Duodenal mucosa (tissue), 2 donors: ENCODE data around the gene RAPGEF1.
A peak's percentile ranks its signal among the peaks of the same experiment; 100 is the strongest.

Source experiments
- H3K27ac ChIP-seq: one replicate; pipeline ENCODE4 v1.7.0; 2013; ENCODE audit warnings: low read depth, low read length
- H3K27me3 ChIP-seq, 2 donors: one replicate each; pipeline ENCODE4 v1.7.0; 2013; ENCODE audit warnings: low read length in 2 of 2, control low read depth in 1 of 2; ENCODE audit not compliant: insufficient read depth in 2 of 2, control insufficient read depth in 1 of 2
- H3K36me3 ChIP-seq, 2 donors: one replicate each; pipeline ENCODE4 v1.7.0; 2013; ENCODE audit warnings: low read length in 2 of 2, control low read depth in 1 of 2; ENCODE audit not compliant: insufficient read depth in 2 of 2, control insufficient read depth in 1 of 2
- H3K4me1 ChIP-seq, 2 donors: one replicate each; pipeline ENCODE4 v1.7.0; 2013; ENCODE audit warnings: low read length in 2 of 2, control low read depth in 1 of 2; ENCODE audit not compliant: insufficient read depth in 2 of 2, control insufficient read depth in 1 of 2
- H3K4me3 ChIP-seq, 2 donors: one replicate each; pipeline ENCODE4 v1.7.0; 2013; ENCODE audit warnings: low read length in 2 of 2, low read depth in 1 of 2
- H3K9ac ChIP-seq, 2 donors: one replicate each; pipeline ENCODE4 v1.7.0; 2013; ENCODE audit warnings: low read length in 2 of 2, low read depth in 1 of 2
- H3K9me3 ChIP-seq, 2 donors: one replicate each; pipeline ENCODE4 v1.7.0; 2013; ENCODE audit warnings: low read length in 2 of 2, control low read depth in 1 of 2; ENCODE audit not compliant: control insufficient read depth in 1 of 2

The RAPGEF1 gene

GRCh38 chr9:131748411-131748955 is 8.6 kb upstream of the RAPGEF1 start:
- Histone ChIP-seq H3K4me1 (peaks cover 0 to 20% of the 10 kb centered on the region in 2 donors), H3K4me3 (no peak overlapping the region), H3K27me3 (no peaks in the 10 kb centered on the region), H3K9ac (no peak overlapping the region), H3K27ac (no peak overlapping the region), H3K9me3 (no peaks in the 10 kb centered on the region), H3K36me3 (no peaks in the 10 kb centered on the region)

GRCh38 chr9:131747352-131747751 is 7.5 kb upstream of the RAPGEF1 start:
- Histone ChIP-seq H3K36me3 (no peaks in the 10 kb centered on the region), H3K4me3 (no peak overlapping the region), H3K4me1 (peaks cover 0 to 23% of the 10 kb centered on the region in 2 donors)

GRCh38 chr9:131745610-131746009 is 5.7 kb upstream of the RAPGEF1 start:
- H3K27me3 ChIP-seq, result no peaks in the 10 kb centered on the region
- no peaks in the 10 kb centered on the region for H3K36me3 ChIP-seq
- peaks cover 0 to 23% of the 10 kb centered on the region in 2 donors for H3K4me1 ChIP-seq
- no peak overlapping the region for H3K4me3 ChIP-seq
- H3K9ac ChIP-seq, result no peak overlapping the region
- no peak overlapping the region for H3K27ac ChIP-seq
- H3K9me3 ChIP-seq, result no peaks in the 10 kb centered on the region

More at GRCh38 chr9:131747352-131747751, 7.5 kb upstream of the RAPGEF1 start:
- no peaks in the 10 kb centered on the region for H3K27me3 ChIP-seq
- no peak overlapping the region for H3K27ac ChIP-seq
- H3K9ac ChIP-seq, result no peak overlapping the region
- H3K9me3 ChIP-seq, result no peaks in the 10 kb centered on the region

GRCh38 chr9:131744720-131745201 is 4.9 kb upstream of the RAPGEF1 start:
- peaks cover 0 to 23% of the 10 kb centered on the region in 2 donors for H3K4me1 ChIP-seq
- H3K36me3 ChIP-seq, result no peaks in the 10 kb centered on the region
- no peak overlapping the region for H3K9ac ChIP-seq
- H3K4me3 ChIP-seq, result no peak overlapping the region
- H3K27me3 ChIP-seq, result no peaks in the 10 kb centered on the region
- H3K27ac ChIP-seq, result no peak overlapping the region
- no peaks in the 10 kb centered on the region for H3K9me3 ChIP-seq

GRCh38 chr9:131744171-131744719 is 4.4 kb upstream of the RAPGEF1 start:
- Histone ChIP-seq H3K9me3 (no peaks in the 10 kb centered on the region), H3K27me3 (no peaks in the 10 kb centered on the region), H3K4me3 (no peak overlapping the region), H3K9ac (peak overlapping the region in 1 of 2 donors; percentile 27), H3K4me1 (peaks cover 0 to 23% of the 10 kb centered on the region in 2 donors), H3K36me3 (no peaks in the 10 kb centered on the region), H3K27ac (no peak overlapping the region)

- no peak overlapping the region for H3K27ac ChIP-seq
- H3K9me3 ChIP-seq, result no peaks in the 10 kb centered on the region
- no peak overlapping the region for H3K4me3 ChIP-seq
- no peak overlapping the region for H3K9ac ChIP-seq
- H3K4me1 ChIP-seq, result peaks cover 6 to 29% of the 10 kb centered on the region in 2 donors
- no peaks in the 10 kb centered on the region for H3K27me3 ChIP-seq
- H3K36me3 ChIP-seq, result no peaks in the 10 kb centered on the region
These were observed 3.6 kb upstream of the RAPGEF1 start for GRCh38 chr9:131743501-131743900.

- no peaks in the 10 kb centered on the region for H3K27me3 ChIP-seq
- H3K27ac ChIP-seq, result no peak overlapping the region
- H3K9ac ChIP-seq, result no peak overlapping the region
- no peak overlapping the region for H3K4me3 ChIP-seq
- no peaks in the 10 kb centered on the region for H3K9me3 ChIP-seq
- peaks cover 9 to 33% of the 10 kb centered on the region in 2 donors for H3K4me1 ChIP-seq
- H3K36me3 ChIP-seq, result no peaks in the 10 kb centered on the region
These were observed 3.2 kb upstream of the RAPGEF1 start for GRCh38 chr9:131743096-131743495.

- H3K36me3 ChIP-seq, result no peaks in the 10 kb centered on the region
- H3K9ac ChIP-seq, result no peak overlapping the region
- no peak overlapping the region for H3K4me3 ChIP-seq
- H3K4me1 ChIP-seq, result peaks cover 26 to 51% of the 10 kb centered on the region in 2 donors
- H3K27me3 ChIP-seq, result no peaks in the 10 kb centered on the region
- H3K27ac ChIP-seq, result no peak overlapping the region
- H3K9me3 ChIP-seq, result no peaks in the 10 kb centered on the region
These were observed 1.0 kb upstream of the RAPGEF1 start for GRCh38 chr9:131740898-131741297.

GRCh38 chr9:131739133-131739958 is 530 bp downstream of the RAPGEF1 start:
- Histone ChIP-seq H3K9ac (peak overlapping the region; percentile 88 to 89), H3K36me3 (no peaks in the 10 kb centered on the region), H3K4me1 (peaks cover 42 to 54% of the 10 kb centered on the region in 2 donors)

More at GRCh38 chr9:131739133-131739958, 530 bp downstream of the RAPGEF1 start:
- Histone ChIP-seq H3K4me3 (peak overlapping the region; percentile 76 to 93), H3K27me3 (no peaks in the 10 kb centered on the region), H3K9me3 (no peaks in the 10 kb centered on the region), H3K27ac (peak overlapping the region; percentile 71)
